Astrocyte (in vitro differentiated cells and primary cell): ENCODE measurements around the gene PADI2. TPM values are rescaled to one million over a fixed set of nuclear protein-coding genes. Genes with fewer than 3 reads are reported as not detected.
A peak's percentile ranks its signal among the peaks of the same experiment; 100 is the strongest.

Source experiments
- DNase-seq: peaks from one replicate; pipeline ENCODE4 v3.0.0-alpha.2; 2010; ENCODE audit warnings: low read depth
- FAIRE-seq: peaks from 2 replicates; lab custom pipeline; 2011; peaks lifted over from hg19 to GRCh38; lab: Jason Lieb, UNC
- H2AFZ ChIP-seq: 2 replicates; pipeline ENCODE4 v1.6.0; 2012; ENCODE audit warnings: low read depth, low read length, inconsistent platforms
- H3K27ac ChIP-seq: 2 replicates; pipeline ENCODE4 v1.5.1; 2011; ENCODE audit warnings: low read depth, low read length, inconsistent platforms
- H3K27me3 ChIP-seq: 2 replicates; pipeline ENCODE4 v1.6.0; 2011; ENCODE audit warnings: low read length, inconsistent platforms; ENCODE audit not compliant: insufficient read depth
- H3K36me3 ChIP-seq: 2 replicates; pipeline ENCODE4 v1.5.1; 2011; ENCODE audit warnings: low read length, inconsistent platforms; ENCODE audit not compliant: insufficient read depth
- H3K4me1 ChIP-seq: 2 replicates; pipeline ENCODE4 v1.5.1; 2011; ENCODE audit warnings: low read length, inconsistent platforms; ENCODE audit not compliant: insufficient read depth
- H3K4me2 ChIP-seq: 2 replicates; pipeline ENCODE4 v1.6.0; 2012; ENCODE audit warnings: low read length, inconsistent platforms
- H3K4me3 ChIP-seq: 2 replicates; pipeline ENCODE4 v1.5.1; 2011; ENCODE audit warnings: low read depth, mild to moderate bottlenecking, low read length, inconsistent platforms; ENCODE audit not compliant: insufficient read depth
- H3K79me2 ChIP-seq: 2 replicates; pipeline ENCODE4 v1.6.0; 2012; ENCODE audit warnings: mild to moderate bottlenecking, low read length, inconsistent platforms; ENCODE audit not compliant: insufficient read depth
- H3K9ac ChIP-seq: 2 replicates; pipeline ENCODE4 v1.6.0; 2012; ENCODE audit warnings: mild to moderate bottlenecking, low read length, inconsistent platforms
- H3K9me3 ChIP-seq: 2 replicates; pipeline ENCODE4 v1.5.1; 2012; ENCODE audit warnings: low read depth, mild to moderate bottlenecking, low read length, inconsistent platforms; ENCODE audit not compliant: insufficient read depth
- H4K20me1 ChIP-seq: 2 replicates; pipeline ENCODE4 v1.6.0; 2012; ENCODE audit warnings: low read length, inconsistent platforms; ENCODE audit not compliant: insufficient read depth
- H3K27ac Mint-ChIP-seq: one replicate; pipeline ENCODE4 v1.8.0; 2021; ENCODE audit warnings: mild to moderate bottlenecking, mixed read lengths; ENCODE audit not compliant: unreplicated experiment
- H3K27me3 Mint-ChIP-seq: one replicate; pipeline ENCODE4 v1.8.0; 2021; ENCODE audit warnings: low read depth, mixed read lengths; ENCODE audit not compliant: unreplicated experiment
- H3K36me3 Mint-ChIP-seq: one replicate; pipeline ENCODE4 v1.8.0; 2021; ENCODE audit warnings: low read depth, mixed read lengths; ENCODE audit not compliant: unreplicated experiment
- H3K4me1 Mint-ChIP-seq: one replicate; pipeline ENCODE4 v1.8.0; 2021; ENCODE audit warnings: low read depth, mixed read lengths; ENCODE audit not compliant: unreplicated experiment
- H3K4me3 Mint-ChIP-seq: one replicate; pipeline ENCODE4 v1.8.0; 2021; ENCODE audit warnings: mild to moderate bottlenecking, moderate library complexity, mixed read lengths; ENCODE audit not compliant: unreplicated experiment
- H3K9me3 Mint-ChIP-seq: one replicate; pipeline ENCODE4 v1.8.0; 2021; ENCODE audit warnings: mild to moderate bottlenecking, mixed read lengths; ENCODE audit not compliant: unreplicated experiment
- CTCF ChIP-seq: IDR thresholded peaks from 2 replicates; pipeline ENCODE4 v1.5.1; 2011; ENCODE audit warnings: low read depth, mild to moderate bottlenecking, inconsistent platforms, low read length, moderate library complexity; ENCODE audit not compliant: insufficient read depth
- EZH2 ChIP-seq: IDR thresholded peaks from 2 replicates; pipeline ENCODE4 v1.6.1; 2012; ENCODE audit warnings: mild to moderate bottlenecking, low read length, inconsistent platforms; ENCODE audit not compliant: insufficient read depth
- total RNA-seq: library from RNA; stranded (reverse); gene quantifications from 2 replicates; pipeline ENCODE4 v1.2.1, GENCODE V29; 2021

Gene PADI2
- total RNA-seq, 1 donor from 2014 or later: 0.48 TPM

- Histone ChIP-seq H3K4me1 (peaks cover 10% of the 10 kb centered on the region), H3K4me2 (no peak overlapping the region), H4K20me1 (no peaks in the 10 kb centered on the region), H3K27ac (no peak overlapping the region), H3K27me3 (no peaks in the 10 kb centered on the region), H3K9me3 (no peaks in the 10 kb centered on the region), H3K36me3 (no peaks in the 10 kb centered on the region), H3K4me3 (no peak overlapping the region), H3K79me2 (no peaks in the 10 kb centered on the region), H3K9ac (no peak overlapping the region), H2AFZ (peak overlapping the region; percentile 37)
- DNase-seq: peak; percentile 56
- no peak for TF ChIP-seq EZH2
- TF ChIP-seq CTCF: peak; percentile 91
- Mint-ChIP-seq H3K9me3 (no peaks in the 10 kb centered on the region), H3K27me3 (peaks cover 6% of the 10 kb centered on the region), H3K4me1 (peaks cover 19% of the 10 kb centered on the region), H3K27ac (peak overlapping the region; percentile 26), H3K4me3 (peak overlapping the region; percentile 20), H3K36me3 (no peaks in the 10 kb centered on the region)
- FAIRE-seq: peak; percentile 43
These were observed 59.6 kb downstream of the PADI2 start for GRCh38 chr1:17059391-17060305.

GRCh38 chr1:17056551-17056950, 62.7 kb downstream of the PADI2 start:
- FAIRE-seq: no peak
- H3K27ac Mint-ChIP-seq: peak overlapping the region; percentile 34

More at GRCh38 chr1:17056551-17056950, 62.7 kb downstream of the PADI2 start:
- Histone ChIP-seq H3K27ac (no peak overlapping the region), H3K9ac (no peak overlapping the region), H3K79me2 (peaks cover 23% of the 10 kb centered on the region), H3K36me3 (no peaks in the 10 kb centered on the region), H3K4me3 (no peak overlapping the region), H3K9me3 (no peaks in the 10 kb centered on the region), H3K27me3 (no peaks in the 10 kb centered on the region), H2AFZ (no peak overlapping the region), H4K20me1 (peaks cover 17% of the 10 kb centered on the region), H3K4me1 (peaks cover 13% of the 10 kb centered on the region), H3K4me2 (no peak overlapping the region)
- H3K9me3 Mint-ChIP-seq: no peaks in the 10 kb centered on the region
- peaks cover 7% of the 10 kb centered on the region for H3K4me1 Mint-ChIP-seq
- no peak for TF ChIP-seq EZH2
- no peak for TF ChIP-seq CTCF
- H3K27me3 Mint-ChIP-seq: peaks cover 6% of the 10 kb centered on the region
- H3K36me3 Mint-ChIP-seq: no peaks in the 10 kb centered on the region
- no peak overlapping the region for H3K4me3 Mint-ChIP-seq
- no peak for DNase-seq
